A549 (cell line): ENCODE results near the gene NPPA.

ENCODE experiments used
- FOXS1 ChIP-seq: fragments of 250-450 bp; sonication (Bioruptor Pico); IDR thresholded peaks from 2 replicates; pipeline ENCODE4 v1.5.0; 2020; ENCODE audit warnings: mild to moderate bottlenecking, moderate library complexity
- NPAS2 ChIP-seq: fragments of 250-450 bp; sonication (Bioruptor Pico); IDR thresholded peaks from 2 replicates; pipeline ENCODE4 v1.8.0; 2022; ENCODE audit warnings: mild to moderate bottlenecking, moderate library complexity, borderline replicate concordance
- RARB ChIP-seq: fragments of 250-450 bp; sonication (Bioruptor Pico); IDR thresholded peaks from 2 replicates; pipeline ENCODE4 v1.8.0; 2021; ENCODE audit warnings: mild to moderate bottlenecking, moderate library complexity
- TF ChIP-seq, protein P1 (sequence below): fragments of >200 bp; sonication (Bioruptor Twin); formaldehyde crosslinking; IDR thresholded peaks from 3 replicates; pipeline ENCODE4 v1.5.1; 2016

GRCh38 chr1:11858613-11858967, 11.0 kb upstream of the NPPA start, which contains the start of gene NPPB:
- TF ChIP-seq NPAS2 (CRISPR knock-in tag), result no peak
- TF ChIP-seq FOXS1 (CRISPR knock-in tag), result no peak
- TF ChIP-seq, protein P1, sequence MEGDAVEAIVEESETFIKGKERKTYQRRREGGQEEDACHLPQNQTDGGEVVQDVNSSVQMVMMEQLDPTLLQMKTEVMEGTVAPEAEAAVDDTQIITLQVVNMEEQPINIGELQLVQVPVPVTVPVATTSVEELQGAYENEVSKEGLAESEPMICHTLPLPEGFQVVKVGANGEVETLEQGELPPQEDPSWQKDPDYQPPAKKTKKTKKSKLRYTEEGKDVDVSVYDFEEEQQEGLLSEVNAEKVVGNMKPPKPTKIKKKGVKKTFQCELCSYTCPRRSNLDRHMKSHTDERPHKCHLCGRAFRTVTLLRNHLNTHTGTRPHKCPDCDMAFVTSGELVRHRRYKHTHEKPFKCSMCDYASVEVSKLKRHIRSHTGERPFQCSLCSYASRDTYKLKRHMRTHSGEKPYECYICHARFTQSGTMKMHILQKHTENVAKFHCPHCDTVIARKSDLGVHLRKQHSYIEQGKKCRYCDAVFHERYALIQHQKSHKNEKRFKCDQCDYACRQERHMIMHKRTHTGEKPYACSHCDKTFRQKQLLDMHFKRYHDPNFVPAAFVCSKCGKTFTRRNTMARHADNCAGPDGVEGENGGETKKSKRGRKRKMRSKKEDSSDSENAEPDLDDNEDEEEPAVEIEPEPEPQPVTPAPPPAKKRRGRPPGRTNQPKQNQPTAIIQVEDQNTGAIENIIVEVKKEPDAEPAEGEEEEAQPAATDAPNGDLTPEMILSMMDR, result no peak
- no peak for TF ChIP-seq RARB (CRISPR knock-in tag)
